D721Med (cell line): ENCODE results near the gene SFT2D2.

Source experiments
- DNase-seq: peaks from one replicate; pipeline ENCODE4 v3.0.0; 2011; ENCODE audit warnings: low spot score; ENCODE audit not compliant: insufficient read length
- FAIRE-seq: peaks from 2 replicates; lab custom pipeline; 2011; peaks lifted over from hg19 to GRCh38; lab: Jason Lieb, UNC
- TF ChIP-seq, protein P1 (sequence below): IDR thresholded peaks from 2 replicates; pipeline ENCODE4 v1.5.1; 2012; ENCODE audit warnings: mild to moderate bottlenecking, control low read depth; ENCODE audit not compliant: insufficient read depth; ENCODE audit errors: missing control alignments

The SFT2D2 gene

DNA sequence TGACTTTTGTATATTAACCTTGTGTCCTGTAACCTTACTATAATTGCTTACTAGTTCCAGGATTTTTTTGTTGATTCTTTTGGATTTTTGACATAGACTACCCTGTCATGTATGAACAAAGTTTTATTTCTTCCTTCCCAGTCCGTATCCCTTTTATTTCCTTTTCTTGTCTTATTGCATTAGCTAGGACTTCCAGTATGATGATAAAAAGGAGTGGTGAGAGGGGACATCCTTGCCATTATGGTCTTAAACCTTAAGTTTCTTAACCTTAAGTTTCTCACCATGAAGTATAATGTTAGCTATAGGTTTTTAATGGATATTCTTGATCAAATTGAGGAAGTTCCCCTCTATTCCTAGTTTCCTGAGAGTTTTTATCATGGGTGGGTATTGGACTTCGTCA lies 30.4 kb downstream of the SFT2D2 start:
- TF ChIP-seq, protein P1, sequence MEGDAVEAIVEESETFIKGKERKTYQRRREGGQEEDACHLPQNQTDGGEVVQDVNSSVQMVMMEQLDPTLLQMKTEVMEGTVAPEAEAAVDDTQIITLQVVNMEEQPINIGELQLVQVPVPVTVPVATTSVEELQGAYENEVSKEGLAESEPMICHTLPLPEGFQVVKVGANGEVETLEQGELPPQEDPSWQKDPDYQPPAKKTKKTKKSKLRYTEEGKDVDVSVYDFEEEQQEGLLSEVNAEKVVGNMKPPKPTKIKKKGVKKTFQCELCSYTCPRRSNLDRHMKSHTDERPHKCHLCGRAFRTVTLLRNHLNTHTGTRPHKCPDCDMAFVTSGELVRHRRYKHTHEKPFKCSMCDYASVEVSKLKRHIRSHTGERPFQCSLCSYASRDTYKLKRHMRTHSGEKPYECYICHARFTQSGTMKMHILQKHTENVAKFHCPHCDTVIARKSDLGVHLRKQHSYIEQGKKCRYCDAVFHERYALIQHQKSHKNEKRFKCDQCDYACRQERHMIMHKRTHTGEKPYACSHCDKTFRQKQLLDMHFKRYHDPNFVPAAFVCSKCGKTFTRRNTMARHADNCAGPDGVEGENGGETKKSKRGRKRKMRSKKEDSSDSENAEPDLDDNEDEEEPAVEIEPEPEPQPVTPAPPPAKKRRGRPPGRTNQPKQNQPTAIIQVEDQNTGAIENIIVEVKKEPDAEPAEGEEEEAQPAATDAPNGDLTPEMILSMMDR, result no peak
- DNase-seq (no peak), FAIRE-seq (no peak)

DNA sequence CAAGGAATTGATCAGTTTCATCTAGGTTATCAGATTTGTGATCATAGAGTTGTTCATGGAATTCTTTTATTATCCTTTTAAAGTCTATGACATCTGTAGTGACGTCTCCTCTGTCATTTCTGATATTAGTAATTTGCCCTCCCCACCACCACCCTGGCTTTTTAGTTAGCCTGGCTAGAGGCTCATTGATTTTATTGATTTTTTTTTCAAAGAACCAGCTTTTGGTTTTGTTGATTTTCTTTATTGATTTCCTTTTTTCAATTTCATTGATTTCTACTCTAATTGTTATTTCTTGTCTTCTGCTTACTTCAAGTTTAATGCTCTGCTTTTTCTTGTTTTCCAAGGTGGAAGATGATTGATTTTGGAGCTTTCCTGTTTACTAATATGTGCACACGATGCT lies 31.6 kb downstream of the SFT2D2 start:
- FAIRE-seq, result no peak
- DNase-seq, result no peak
- TF ChIP-seq, protein P1, result no peak

DNA sequence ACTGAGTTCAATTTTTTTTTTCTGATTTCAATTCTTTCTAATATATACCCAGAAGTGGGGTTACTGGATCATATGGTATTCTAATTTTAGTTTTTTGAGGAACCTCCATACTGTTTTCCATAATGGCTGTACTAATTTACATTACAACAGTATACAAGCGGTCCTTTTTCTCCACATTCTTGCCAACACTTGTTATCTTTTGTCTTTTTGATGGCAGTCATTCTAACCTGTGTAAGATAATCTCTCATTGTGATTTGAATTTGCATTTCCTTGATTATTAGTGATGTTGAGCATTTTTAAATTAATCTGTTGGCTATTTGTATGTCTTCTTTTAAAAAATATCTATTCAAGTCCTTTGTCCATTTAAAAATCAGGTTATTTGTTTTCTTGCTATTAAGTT lies 33.8 kb downstream of the SFT2D2 start:
- DNase-seq, result no peak

DNA sequence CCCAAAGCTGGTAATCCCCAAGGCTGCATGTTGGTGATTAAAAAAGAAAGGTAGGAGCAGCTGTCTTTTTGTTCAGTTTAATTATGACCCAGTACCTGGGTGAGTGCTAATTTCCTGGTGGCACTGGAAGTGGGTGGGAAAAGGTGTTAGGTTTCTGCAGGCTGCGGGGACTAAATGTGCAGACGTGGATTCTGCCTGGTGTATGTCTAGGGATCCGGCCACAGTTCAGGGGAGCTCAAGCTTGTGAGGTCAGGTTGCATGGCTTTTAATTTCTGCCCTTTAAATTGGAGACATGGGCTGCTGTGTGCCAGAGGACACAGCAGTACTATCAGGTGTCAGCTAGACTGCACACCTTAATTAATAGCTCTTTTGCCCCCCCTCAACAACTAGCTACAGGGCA lies 34.6 kb downstream of the SFT2D2 start:
- TF ChIP-seq, protein P1, result no peak
- FAIRE-seq (no peak), DNase-seq (peak; percentile 31)

More for the DNA sequence above, 33.8 kb downstream of the SFT2D2 start:
- FAIRE-seq, result no peak
- TF ChIP-seq, protein P1, result no peak

DNA sequence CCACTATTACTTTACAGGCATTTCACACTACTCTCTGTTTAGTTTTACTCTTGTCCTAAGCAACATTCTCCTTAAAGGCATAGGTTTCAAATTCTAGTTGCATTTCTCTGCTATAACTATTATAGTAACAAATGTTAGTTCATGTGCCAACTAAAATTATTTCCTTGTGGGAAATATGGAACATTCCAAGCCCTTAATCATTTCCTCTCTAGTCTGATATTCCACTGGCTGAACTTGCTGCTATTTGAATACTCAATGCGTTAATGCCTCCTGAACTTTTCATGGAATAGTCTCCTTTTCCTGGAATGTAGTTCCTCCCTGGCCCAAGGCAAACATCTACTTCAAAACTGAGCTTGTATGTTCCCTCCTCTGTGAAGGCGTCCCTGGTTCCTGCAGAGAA lies 35.6 kb downstream of the SFT2D2 start:
- FAIRE-seq (no peak), DNase-seq (no peak)
- TF ChIP-seq, protein P1, result no peak

DNA sequence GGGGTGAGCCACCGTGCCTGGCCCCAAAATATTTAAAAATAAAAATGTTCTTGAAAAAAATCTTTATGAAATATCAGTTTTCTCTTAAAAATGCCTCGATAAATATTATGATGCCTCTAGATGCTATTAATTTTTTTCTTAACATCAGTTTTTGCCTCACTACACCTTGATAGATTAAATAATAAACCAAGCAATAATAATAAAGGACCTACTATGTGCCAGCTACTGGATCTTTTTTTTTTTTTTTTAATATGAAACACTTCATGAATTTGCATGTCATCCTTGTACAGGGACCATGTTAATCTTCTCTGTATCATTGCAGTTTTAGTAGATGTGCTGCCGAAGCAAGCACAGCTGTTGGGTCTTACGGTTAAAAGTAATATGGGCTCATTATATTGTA lies 37.3 kb downstream of the SFT2D2 start:
- TF ChIP-seq, protein P1, result no peak
- FAIRE-seq, result no peak

DNA sequence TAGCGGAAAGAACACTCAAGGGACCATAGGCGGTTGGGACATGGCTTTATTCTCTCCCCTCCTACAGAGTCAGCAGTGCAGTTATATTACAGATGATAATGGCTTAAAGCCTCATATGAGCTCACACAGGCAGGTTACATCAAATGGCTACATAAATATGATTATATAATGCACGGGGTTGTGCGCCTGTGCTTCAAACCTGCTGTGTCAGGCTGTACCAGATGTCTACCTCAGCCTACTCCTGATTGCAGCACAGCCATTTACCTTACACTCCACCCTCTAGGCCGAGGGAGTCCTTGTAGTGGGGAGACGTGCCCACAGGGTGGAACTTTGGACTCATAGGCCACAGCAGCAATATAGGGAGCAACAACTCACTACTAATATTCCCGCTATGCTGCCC lies 38.5 kb downstream of the SFT2D2 start:
- DNase-seq, result no peak
- no peak for FAIRE-seq
- TF ChIP-seq, protein P1, result no peak

More for the DNA sequence above, 37.3 kb downstream of the SFT2D2 start:
- no peak for DNase-seq
